Heart right ventricle (tissue), 16 donors: ENCODE data around the gene HAPSTR1. TPM values are rescaled to one million over a fixed set of nuclear protein-coding genes. Genes with fewer than 3 reads are reported as not detected.
A peak's percentile ranks its signal among the peaks of the same experiment; 100 is the strongest.

Experiments
- ATAC-seq, 8 donors: fragments of 200-7000 bp; cut with Tn5 transposase; one replicate each; pipeline ENCODE4 v1.9.1; 2020; ENCODE audit warnings: mild to moderate bottlenecking in 8 of 8, moderate library complexity in 8 of 8, moderate number of reproducible peaks in 1 of 8
- DNase-seq, 2 donors: peaks; one replicate each; pipeline ENCODE4 v3.0.0-alpha.2; 2020
- H3K27ac ChIP-seq, 10 donors: fragments of 200-600 bp; sonication (generic) in 2 of 10; one replicate each; pipeline versions ENCODE4 v1.5.0 to v1.8.0; 2020 to 2022; ENCODE audit warnings: mild to moderate bottlenecking in 3 of 10
- H3K27me3 ChIP-seq, 7 donors: fragments of 200-600 bp; one replicate each; pipeline ENCODE4 v1.8.0; 2021 to 2022; ENCODE audit warnings: mild to moderate bottlenecking in 2 of 7
- H3K36me3 ChIP-seq, 9 donors: fragments of 200-600 bp; sonication (generic) in 1 of 9; one replicate each; pipeline versions ENCODE4 v1.5.0 to v1.8.0; 2020 to 2022; ENCODE audit warnings: mild to moderate bottlenecking in 2 of 9
- H3K4me1 ChIP-seq, 9 donors: fragments of 200-600 bp; sonication (generic) in 1 of 9; one replicate each; pipeline versions ENCODE4 v1.5.0 to v1.8.0; 2020 to 2022; ENCODE audit warnings: mild to moderate bottlenecking in 4 of 9
- H3K4me3 ChIP-seq, 10 donors: fragments of 200-600 bp; sonication (generic) in 2 of 10; one replicate each; pipeline versions ENCODE4 v1.5.0 to v1.8.0; 2020 to 2022; ENCODE audit warnings: mild to moderate bottlenecking in 7 of 10, moderate library complexity in 2 of 10
- H3K9me3 ChIP-seq, 11 donors: fragments of 200-600 bp in 10 of 11; sonication (generic) in 2 of 11; one replicate each; pipeline versions ENCODE4 v1.5.0 to v1.8.0; 2013 to 2022; ENCODE audit warnings: mild to moderate bottlenecking in 2 of 11, control low read depth in 1 of 11, moderate library complexity in 1 of 11
- CTCF ChIP-seq, 9 donors: fragments of 200-600 bp; sonication (generic) in 2 of 9; IDR thresholded peaks; one replicate each; pipeline versions ENCODE4 v1.5.0 to v1.8.0; 2021 to 2022; ENCODE audit warnings: antibody characterized with exemption in 9 of 9, mild to moderate bottlenecking in 5 of 9, moderate library complexity in 1 of 9
- WGBS, 2 donors: extraction: QIAGEN DNeasy Blood & Tissue Kit; methylation state at CpG; one replicate each; pipeline ENCODE4 v1.1.7; 2013; ENCODE audit warnings: inconsistent platforms in 1 of 2; 5-methylcytosine and 5-hydroxymethylcytosine counted together
- intact Hi-C, 10 donors: fragments of 100-400 bp; cut with DNase I; formaldehyde crosslinking; loops; one replicate each; pipeline versions ENCODE4 v1.11.1 to v1.14.2; 2022
- polyA plus RNA-seq, 2 donors: library from polyadenylated mRNA; stranded (reverse); fragments of 200-250 nt; gene quantifications; one replicate each; pipeline ENCODE4 v1.2.3, GENCODE V29; 2013
- total RNA-seq, 10 donors: library from RNA; stranded (reverse); fragmentation: NEBNext Ultra II Directional in 3 of 10; extraction: Animal tissue kit (Norgen Biotek cat#: 25700) in 3 of 10; gene quantifications; one replicate each; pipeline versions ENCODE4 v1.2.1 to v1.2.4, GENCODE V29; 2021 to 2023
- donor health status: Arrhythmogenic right ventricular cardiomyopathy.
- donor health status: ischemic (EF 13 %, LVEDD 7.1; RV severe dilation, severe dysfunction).
- donor health status: healthy with polysubstance abuse.
- donor health status: DM: no; HTN: yes; CAD: no.
- donor health status: DM: no; HTN: no; CAD: no.
- donor health status: ischemic (EF 25% LVEDD 6.9; RV normal size, moderate dysfunction).
- donor health status: ischemic (EF 25% LVEDD 5.7; RV mildly dilated, moderate dysfunction).
- donor health status: healthy.
- donor health status: DM: yes; HTN: yes; CAD: no.
- donor health status: Ischemic cardiomyopathy.
- donor health status: ischemic (EF 35%, LVEDD 5.7; RV mildly dilated, moderate dysfunction).
- donor health status: nonischemic (EF 11% LVEDD 7.7; RV severe dilation, severe dysfunction).
- donor health status: DM: yes; HTN: yes; CAD: no.
- donor health status: PGD.
- donor health status: ischemic (EF 29% LVEDD 5.4; RV normal size, mild dysfunction).
- donor health status: nonischemic (EF 23%, LVEDD 6.1; RV moderate dilation, normal function).

The HAPSTR1 gene
- total and polyA plus RNA-seq, 12 donors, result 10.2 to 74.7 (median 63.7) TPM

DNA sequence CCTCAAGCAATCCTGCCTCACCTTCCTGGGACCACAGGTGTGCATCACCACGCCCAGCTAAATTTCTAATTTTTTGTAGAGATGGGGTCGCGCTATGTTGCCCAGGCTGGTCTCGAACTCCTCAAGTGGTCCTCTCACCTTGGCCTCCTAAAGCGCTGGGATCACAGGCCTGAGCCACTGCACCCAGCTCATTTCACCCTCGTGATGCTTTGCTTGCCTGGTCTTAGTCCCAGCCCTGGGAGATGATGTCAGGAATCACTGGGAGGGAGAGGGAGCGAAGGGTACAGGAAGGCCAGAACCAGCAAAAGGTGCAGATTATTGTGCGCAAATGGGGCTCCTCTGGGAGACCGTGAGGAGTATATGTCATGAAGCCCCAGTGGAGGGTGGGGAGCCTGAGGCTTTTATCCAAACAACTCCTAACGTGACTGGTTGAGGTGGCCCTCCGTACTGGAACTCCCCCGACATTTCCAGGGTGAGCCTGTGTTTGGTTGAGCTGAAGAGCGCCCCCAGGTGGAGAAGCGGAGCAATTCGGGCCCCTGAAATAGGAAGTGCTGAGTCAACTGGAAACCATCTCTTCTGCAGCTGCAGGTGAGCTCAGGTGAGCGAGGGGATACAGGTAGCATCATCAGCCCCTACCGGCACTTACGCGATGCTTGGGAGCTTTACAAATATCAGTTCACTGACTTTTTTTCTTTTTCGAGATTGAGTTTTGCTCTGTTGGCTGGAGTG, 41.2 kb upstream of the HAPSTR1 start:
- Histone ChIP-seq H3K4me1 (peaks cover 5 to 36% (median 20%) of the 10 kb centered on the region in 9 donors), H3K4me3 (no peak overlapping the region), H3K9me3 (peaks cover 0 to 10% (median 0%) of the 10 kb centered on the region in 11 donors), H3K27me3 (peaks cover 0 to 8% (median 0%) of the 10 kb centered on the region in 7 donors), H3K27ac (no peak overlapping the region), H3K36me3 (no peaks in the 10 kb centered on the region)
- WGBS, 2 donors, result 63% methylated on average over 20 of the region's 20 CpGs
- TF ChIP-seq CTCF (IDR thresholded peaks at IDR 0.05), result peak in 4 of 9 donors; percentile 18 to 40 (median 33)
- DNase-seq (no peak), ATAC-seq (no peak)
- intact Hi-C loops, result no loop called here

DNA sequence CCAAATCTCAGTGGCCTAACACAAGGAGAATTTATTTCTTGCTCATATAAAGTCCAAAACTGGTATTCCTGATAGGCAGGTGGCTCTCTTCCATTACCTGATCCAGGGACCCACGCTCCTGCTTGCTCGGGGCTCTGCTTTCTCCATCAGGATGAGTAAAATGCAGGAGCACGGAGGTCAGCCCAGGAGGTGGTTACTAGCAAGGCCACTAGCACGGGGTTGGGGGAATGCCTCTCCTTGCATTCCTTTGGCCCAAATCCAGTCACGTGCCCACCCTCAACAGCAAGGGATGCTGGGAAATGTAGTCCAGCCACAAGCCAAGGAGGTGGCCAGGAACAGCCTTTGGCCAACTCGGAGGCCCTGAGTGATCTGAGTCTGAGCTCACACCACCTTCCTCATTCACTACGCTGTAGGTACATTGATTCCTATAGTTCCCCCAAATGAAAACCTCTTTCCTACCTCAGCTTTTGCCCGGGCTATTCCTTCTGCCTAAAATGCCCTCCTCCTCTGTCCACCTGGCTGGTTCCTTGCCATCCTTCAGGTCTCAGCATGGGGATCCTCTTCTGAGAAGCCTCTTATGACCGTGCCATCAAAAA, 38.3 kb upstream of the HAPSTR1 start:
- no peaks in the 10 kb centered on the region for H3K36me3 ChIP-seq
- H3K4me1 ChIP-seq, result peaks cover 2 to 25% (median 11%) of the 10 kb centered on the region in 9 donors
- ATAC-seq, result peak; percentile 58 to 84 (median 73)
- peak; percentile 32 to 67 for DNase-seq
- H3K4me3 ChIP-seq, result no peak overlapping the region
- no peaks in the 10 kb centered on the region for H3K9me3 ChIP-seq
- H3K27me3 ChIP-seq, result peaks cover 0 to 8% (median 0%) of the 10 kb centered on the region in 7 donors
- peak overlapping the region in 1 of 10 donors; percentile 9 for H3K27ac ChIP-seq
- intact Hi-C loops, result no loop called here
- WGBS, 2 donors, result 37 to 38% methylated on average over 9 of the region's 9 CpGs
- no peak for TF ChIP-seq CTCF (IDR thresholded peaks at IDR 0.05)

- no peaks in the 10 kb centered on the region for H3K9me3 ChIP-seq
- ATAC-seq (peak in 5 of 8 donors; percentile 54 to 77 (median 65)), DNase-seq (no peak)
- intact Hi-C loops, result no loop called here
- no peak for TF ChIP-seq CTCF (IDR thresholded peaks at IDR 0.05)
- peaks cover 0 to 8% (median 0%) of the 10 kb centered on the region in 7 donors for H3K27me3 ChIP-seq
- peaks cover 0 to 21% (median 6%) of the 10 kb centered on the region in 9 donors for H3K4me1 ChIP-seq
- no peaks in the 10 kb centered on the region for H3K36me3 ChIP-seq
- no peak overlapping the region for H3K4me3 ChIP-seq
- 42 to 62% methylated on average over 4 of the region's 4 CpGs for WGBS, 2 donors
- peak overlapping the region in 7 of 10 donors; percentile 3 to 61 (median 49) for H3K27ac ChIP-seq
Measured at GRCh38 chr16:9054460-9054859, 37.0 kb upstream of the HAPSTR1 start.

DNA sequence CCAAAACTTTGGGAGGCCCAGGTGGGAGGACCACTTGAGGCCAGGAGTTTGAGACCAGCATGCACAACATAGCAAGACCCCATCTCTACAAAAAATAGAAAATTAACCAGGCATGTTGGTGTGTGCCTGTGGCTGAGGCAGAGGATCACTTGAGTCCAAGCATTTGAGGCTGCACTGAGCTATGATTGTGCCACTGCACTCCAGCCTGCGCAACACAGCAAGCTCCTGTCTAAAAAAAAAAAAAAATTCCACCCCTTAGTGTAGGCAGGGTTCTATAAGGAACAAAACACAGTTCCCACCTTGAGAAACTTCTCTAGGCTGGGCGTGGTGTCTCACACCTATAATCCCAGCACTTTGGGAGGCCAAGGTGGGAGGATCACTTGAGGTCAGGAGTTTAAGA, 36.3 kb upstream of the HAPSTR1 start:
- ATAC-seq, result peak in 3 of 8 donors; percentile 8 to 19 (median 8)
- TF ChIP-seq CTCF (IDR thresholded peaks at IDR 0.05), result no peak
- Histone ChIP-seq H3K4me1 (peaks cover 0 to 21% (median 6%) of the 10 kb centered on the region in 9 donors), H3K36me3 (no peaks in the 10 kb centered on the region), H3K4me3 (no peak overlapping the region), H3K27me3 (peaks cover 0 to 8% (median 0%) of the 10 kb centered on the region in 7 donors), H3K9me3 (no peaks in the 10 kb centered on the region), H3K27ac (peak overlapping the region in 6 of 10 donors; percentile 3 to 59 (median 46))
- WGBS, 2 donors, result 93 to 95% methylated on average over 2 of the region's 2 CpGs
- no peak for DNase-seq
- intact Hi-C loops, result no loop called here
